Endodermal cell (in vitro differentiated cells): ENCODE results near the gene ZC3H7A. TPM values are rescaled to one million over a fixed set of nuclear protein-coding genes. Genes with fewer than 3 reads are reported as not detected.
"Not testable (repeated sequence)": the region's sequence is repeated elsewhere in the genome, so short reads cannot be mapped to it uniquely, and the experiment has no call there.

Source experiments
- DNase-seq: peaks from one replicate; pipeline ENCODE4 v3.0.0-alpha.2; 2017
- H3K27ac ChIP-seq: 2 replicates; pipeline ENCODE4 v1.5.1; 2013; ENCODE audit warnings: mild to moderate bottlenecking, low read depth, low read length, moderate library complexity
- H3K27me3 ChIP-seq: 2 replicates; pipeline ENCODE4 v1.6.1; 2013; ENCODE audit warnings: mild to moderate bottlenecking, low read length, moderate library complexity; ENCODE audit not compliant: insufficient read depth, control insufficient read depth, poor library complexity, severe bottlenecking
- H3K36me3 ChIP-seq: 2 replicates; pipeline ENCODE4 v1.7.0; 2013; ENCODE audit warnings: mild to moderate bottlenecking, low read length, moderate library complexity; ENCODE audit not compliant: control insufficient read depth, insufficient read depth
- H3K4me1 ChIP-seq: one replicate; pipeline ENCODE4 v1.7.0; 2013; ENCODE audit warnings: low read length; ENCODE audit not compliant: control insufficient read depth, insufficient read depth
- H3K4me3 ChIP-seq: 2 replicates; pipeline ENCODE4 v1.5.1; 2013; ENCODE audit warnings: mild to moderate bottlenecking, low read length, moderate library complexity
- H3K9ac ChIP-seq: 2 replicates; pipeline ENCODE4 v1.6.1; 2013; ENCODE audit warnings: mild to moderate bottlenecking, low read length, moderate library complexity; ENCODE audit not compliant: poor library complexity, severe bottlenecking; ENCODE audit errors: extremely low read depth
- H3K9me3 ChIP-seq: 2 replicates; pipeline ENCODE4 v1.6.1; 2013; ENCODE audit warnings: mild to moderate bottlenecking, low read length, moderate library complexity; ENCODE audit not compliant: control insufficient read depth
- H3K27ac Mint-ChIP-seq: 2 replicates; pipeline ENCODE4 v1.8.0; 2020; ENCODE audit warnings: mixed read lengths
- H3K27me3 Mint-ChIP-seq: 2 replicates; pipeline ENCODE4 v1.8.0; 2021; ENCODE audit warnings: mild to moderate bottlenecking, mixed read lengths; ENCODE audit not compliant: insufficient read depth
- H3K36me3 Mint-ChIP-seq: 2 replicates; pipeline ENCODE4 v1.8.0; 2020; ENCODE audit warnings: low read depth, mixed read lengths
- H3K4me1 Mint-ChIP-seq: 2 replicates; pipeline ENCODE4 v1.8.0; 2020; ENCODE audit warnings: mixed read lengths
- H3K4me3 Mint-ChIP-seq: 2 replicates; pipeline ENCODE4 v1.8.0; 2020; ENCODE audit warnings: mild to moderate bottlenecking, moderate library complexity, mixed read lengths
- H3K9me3 Mint-ChIP-seq: 2 replicates; pipeline ENCODE4 v1.8.0; 2020; ENCODE audit warnings: mild to moderate bottlenecking, mixed read lengths
- WGBS, 2 experiments: methylation state at CpG; one replicate each; pipeline versions ENCODE4 v1.1.5 to v1.1.7; 2013; ENCODE audit warnings: missing lambda C conversion rate in 2 of 2, mixed read lengths in 1 of 2; ENCODE audit not compliant: insufficient coverage in 1 of 2, insufficient read length in 1 of 2; 5-methylcytosine and 5-hydroxymethylcytosine counted together
- total RNA-seq, 2 donors: library from RNA; stranded (reverse); fragmentation: NEBNext Ultra II Directional in 1 of 2; extraction: Animal tissue kit (Norgen Biotek cat#: 25700) in 1 of 2; gene quantifications; 2 replicates in 1 of 2; 3 replicates in 1 of 2; pipeline ENCODE4 v1.2.1, GENCODE V29; 2021
- TF ChIP-seq, protein P1 (sequence below): fragments of 200-600 bp; sonication (generic); conservative IDR thresholded peaks from 2 replicates; pipeline ENCODE4 v1.5.0; 2021; ENCODE audit warnings: antibody characterized with exemption, mild to moderate bottlenecking

The ZC3H7A gene
- total RNA-seq, 2 donors from 2014 or later, result 37.7 to 38.5 TPM

GRCh38 chr16:11824362-11824761 lies 27.3 kb upstream of the ZC3H7A start:
- Histone ChIP-seq H3K4me1 (no peaks in the 10 kb centered on the region), H3K9ac (no peak overlapping the region), H3K4me3 (no peak overlapping the region), H3K27me3 (peaks cover 33% of the 10 kb centered on the region), H3K27ac (no peak overlapping the region), H3K9me3 (no peaks in the 10 kb centered on the region), H3K36me3 (no peaks in the 10 kb centered on the region)
- H3K27me3 Mint-ChIP-seq, result peaks cover 4% of the 10 kb centered on the region
- DNase-seq, result no peak
- H3K9me3 Mint-ChIP-seq, result no peaks in the 10 kb centered on the region
- TF ChIP-seq, protein P1, sequence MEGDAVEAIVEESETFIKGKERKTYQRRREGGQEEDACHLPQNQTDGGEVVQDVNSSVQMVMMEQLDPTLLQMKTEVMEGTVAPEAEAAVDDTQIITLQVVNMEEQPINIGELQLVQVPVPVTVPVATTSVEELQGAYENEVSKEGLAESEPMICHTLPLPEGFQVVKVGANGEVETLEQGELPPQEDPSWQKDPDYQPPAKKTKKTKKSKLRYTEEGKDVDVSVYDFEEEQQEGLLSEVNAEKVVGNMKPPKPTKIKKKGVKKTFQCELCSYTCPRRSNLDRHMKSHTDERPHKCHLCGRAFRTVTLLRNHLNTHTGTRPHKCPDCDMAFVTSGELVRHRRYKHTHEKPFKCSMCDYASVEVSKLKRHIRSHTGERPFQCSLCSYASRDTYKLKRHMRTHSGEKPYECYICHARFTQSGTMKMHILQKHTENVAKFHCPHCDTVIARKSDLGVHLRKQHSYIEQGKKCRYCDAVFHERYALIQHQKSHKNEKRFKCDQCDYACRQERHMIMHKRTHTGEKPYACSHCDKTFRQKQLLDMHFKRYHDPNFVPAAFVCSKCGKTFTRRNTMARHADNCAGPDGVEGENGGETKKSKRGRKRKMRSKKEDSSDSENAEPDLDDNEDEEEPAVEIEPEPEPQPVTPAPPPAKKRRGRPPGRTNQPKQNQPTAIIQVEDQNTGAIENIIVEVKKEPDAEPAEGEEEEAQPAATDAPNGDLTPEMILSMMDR, result no peak
- H3K36me3 Mint-ChIP-seq, result no peaks in the 10 kb centered on the region
- H3K27ac Mint-ChIP-seq, result no peak overlapping the region
- 92 to 95% methylated on average over 4 to 5 of the region's 5 CpGs for WGBS, 2 experiments
- no peak overlapping the region for H3K4me3 Mint-ChIP-seq
- H3K4me1 Mint-ChIP-seq, result no peaks in the 10 kb centered on the region

- not testable (repeated sequence) for H3K9me3 ChIP-seq, H3K4me3 ChIP-seq, H3K27me3 Mint-ChIP-seq, H3K27ac Mint-ChIP-seq, H3K36me3 Mint-ChIP-seq, H3K4me3 Mint-ChIP-seq, H3K36me3 ChIP-seq, H3K9me3 Mint-ChIP-seq, H3K4me1 Mint-ChIP-seq, H3K27ac ChIP-seq, H3K9ac ChIP-seq, H3K4me1 ChIP-seq, DNase-seq
- H3K27me3 ChIP-seq, result peaks cover 29% of the 10 kb centered on the region
- WGBS, 2 experiments, result 92 to 98% methylated on average over 4 to 5 of the region's 5 CpGs
These were observed 26.6 kb upstream of the ZC3H7A start for GRCh38 chr16:11823645-11824044.

DNA sequence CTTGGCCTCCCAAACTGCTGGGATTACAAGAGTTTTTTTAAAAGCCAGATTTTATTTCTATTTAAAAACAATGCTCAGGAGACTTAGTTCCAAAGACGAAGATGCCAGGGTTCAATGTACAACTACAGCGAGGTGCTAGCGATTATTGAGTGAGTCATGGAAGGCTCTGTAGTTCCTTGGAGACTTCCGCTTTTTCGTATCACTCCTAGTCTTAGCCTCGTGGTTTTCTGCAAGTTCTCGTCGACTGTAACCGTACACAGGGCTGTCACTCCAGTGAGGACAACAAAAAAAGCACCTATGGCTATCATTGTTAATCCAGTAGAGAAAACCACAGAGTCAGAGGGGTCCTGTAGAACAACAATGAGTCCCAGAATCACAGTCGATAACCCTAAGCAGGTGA lies 22.7 kb upstream of the ZC3H7A start:
- no peak overlapping the region for H3K4me3 ChIP-seq
- TF ChIP-seq, protein P1, result no peak
- no peak overlapping the region for H3K4me3 Mint-ChIP-seq
- no peaks in the 10 kb centered on the region for H3K36me3 ChIP-seq
- no peaks in the 10 kb centered on the region for H3K9me3 Mint-ChIP-seq
- no peaks in the 10 kb centered on the region for H3K36me3 Mint-ChIP-seq
- no peaks in the 10 kb centered on the region for H3K9me3 ChIP-seq
- no peak overlapping the region for H3K9ac ChIP-seq
- peaks cover 2% of the 10 kb centered on the region for H3K27me3 Mint-ChIP-seq
- 92 to 94% methylated on average over 10 of the region's 10 CpGs for WGBS, 2 experiments
- no peaks in the 10 kb centered on the region for H3K4me1 ChIP-seq
- H3K27ac Mint-ChIP-seq, result no peak overlapping the region
- H3K27me3 ChIP-seq, result peaks cover 9% of the 10 kb centered on the region
- H3K4me1 Mint-ChIP-seq, result no peaks in the 10 kb centered on the region
- H3K27ac ChIP-seq, result no peak overlapping the region
- no peak for DNase-seq

DNA sequence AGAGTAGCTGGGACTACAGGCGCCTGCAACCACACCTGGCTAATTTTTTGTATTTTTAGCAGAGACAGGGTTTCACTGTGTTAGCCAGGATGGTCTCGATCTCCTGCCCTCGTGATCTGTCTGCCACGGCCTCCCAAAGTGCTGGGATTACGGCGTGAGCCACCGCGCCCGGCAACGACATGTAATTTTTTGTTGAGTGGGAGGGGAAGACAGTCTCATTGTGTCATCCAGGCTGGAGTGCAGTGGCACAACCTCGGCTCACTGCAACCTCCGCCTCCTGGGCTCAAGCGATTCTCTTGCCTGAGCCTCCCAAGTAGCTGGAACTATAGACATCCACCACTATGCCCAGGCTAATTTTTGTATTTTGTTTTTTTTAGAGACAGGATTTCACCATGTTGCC lies 21.9 kb upstream of the ZC3H7A start:
- H3K27me3 Mint-ChIP-seq, H3K36me3 Mint-ChIP-seq, H3K4me3 ChIP-seq, H3K9me3 Mint-ChIP-seq, H3K27ac Mint-ChIP-seq, H3K36me3 ChIP-seq, H3K4me3 Mint-ChIP-seq, H3K9ac ChIP-seq, H3K27ac ChIP-seq, DNase-seq, H3K4me1 ChIP-seq, H3K9me3 ChIP-seq, H3K4me1 Mint-ChIP-seq, H3K27me3 ChIP-seq: not testable (repeated sequence)
- 92 to 94% methylated on average over 11 to 13 of the region's 13 CpGs for WGBS, 2 experiments
